ENCODE measurements around the gene UNC13B. TPM values are rescaled to one million over a fixed set of nuclear protein-coding genes. Genes with fewer than 3 reads are reported as not detected.

The UNC13B gene
- total and polyA plus RNA-seq, 2 of the 8 experiments (the other 6 are each of a cell fraction or from before 2014, with no cell fraction given): 23.1 to 51.7 TPM

- no peak overlapping the region for H2AFZ ChIP-seq (ENCODE audit: low read length)
- POLR2A ChIA-PET (ENCODE audit: partially characterized antibody): no interaction called here
These were observed 124.6 kb downstream of the UNC13B start for GRCh38 chr9:35286381-35286780.

More at GRCh38 chr9:35286381-35286780, 124.6 kb downstream of the UNC13B start:
- TF ChIP-seq MAX (IDR thresholded peaks at IDR 0.05): no peak
- no peak for TF ChIP-seq CREB1 (IDR thresholded peaks at IDR 0.05)
- no peak for TF ChIP-seq POLR2A (IDR thresholded peaks at IDR 0.05; ENCODE audit: control extremely low read depth in 1 of 2, low read depth in 2 of 2, low read length in 2 of 2)
- TF ChIP-seq GABPA (IDR thresholded peaks at IDR 0.05; ENCODE audit: borderline replicate concordance, insufficient read depth, low read length): no peak
- no peak for TF ChIP-seq CHD1 (IDR thresholded peaks at IDR 0.05; ENCODE audit: low read depth, low read length)
- H3K79me2 ChIP-seq (ENCODE audit: control insufficient read depth in 1 of 2, insufficient read depth in 2 of 2, low read length in 2 of 2): no peaks in the 10 kb centered on the region
- H3K14ac ChIP-seq (ENCODE audit: insufficient read length): no peak overlapping the region
- no peak overlapping the region for H2AK5ac ChIP-seq (ENCODE audit: low read depth, low read length)
- H2BK12ac ChIP-seq (ENCODE audit: low read depth, low read length): no peak overlapping the region
- H2BK20ac ChIP-seq (ENCODE audit: low read length): no peak overlapping the region
- no peak overlapping the region for H4K91ac ChIP-seq (replicated peaks; ENCODE audit: insufficient read length, low read length)
- no peak for DNase-seq (ENCODE audit: low read depth in 1 of 2, low spot score in 2 of 2)
- FAIRE-seq: no peak
- H3K56ac ChIP-seq (replicated peaks; ENCODE audit: insufficient read length, low read depth, low read length): no peak overlapping the region
- 100% methylated on average over 1 of the region's 1 CpG; no CpG with 5 or more reads in 1 of the 2 experiments for WGBS, 2 experiments (ENCODE audit: extremely low coverage in 1 of 2, insufficient coverage in 1 of 2, insufficient read length in 1 of 2, insufficient replicate concordance in 2 of 2, low coverage in 1 of 2, low lambda C conversion rate in 2 of 2, missing lambda C conversion rate in 1 of 2)
- no peak overlapping the region for H4K8ac ChIP-seq (ENCODE audit: extremely low read depth, insufficient read depth, low read length)
- no peaks in the 10 kb centered on the region for H3K79me1 ChIP-seq (ENCODE audit: low read depth, low read length)
- no peak overlapping the region for H3K9ac ChIP-seq (replicated peaks in 1 of 4; ENCODE audit: extremely low read depth in 1 of 4, low read depth in 3 of 4, low read length in 3 of 4)
- H3K27ac ChIP-seq (ENCODE audit: low read depth, low read length): no peak overlapping the region
- H2BK5ac ChIP-seq (ENCODE audit: low read depth, low read length): no peak overlapping the region
- no peaks in the 10 kb centered on the region for H3K9me3 ChIP-seq (ENCODE audit: insufficient read depth in 2 of 2, low read depth in 1 of 2, low read length in 1 of 2)
- H3K23ac ChIP-seq (ENCODE audit: insufficient read length): no peak overlapping the region
- no peak overlapping the region for H4K5ac ChIP-seq (ENCODE audit: insufficient read length, low read depth, low read length)
- no peak overlapping the region for H3K18ac ChIP-seq (ENCODE audit: extremely low read depth, low read length)
- no peak overlapping the region for H2BK15ac ChIP-seq (ENCODE audit: low read length)
- H3K23me2 ChIP-seq (ENCODE audit: low read depth, low read length): no peaks in the 10 kb centered on the region; the same call in 1 of the 2 replicates
- H3K36me3 ChIP-seq (ENCODE audit: control insufficient read depth in 2 of 4, insufficient read depth in 4 of 4, low read length in 3 of 4): no peaks in the 10 kb centered on the region
- no peak overlapping the region for H3K4me3 ChIP-seq (ENCODE audit: extremely low read depth in 1 of 4, insufficient read depth in 2 of 4, low read depth in 3 of 4, low read length in 4 of 4)
- CTCF ChIA-PET (ENCODE audit: partially characterized antibody): interaction anchor here (0.9 kb wide), 1 partner anchor 58 kb away, joined by 5 read pairs; no protein-coding TSS in a partner anchor
- H3K4ac ChIP-seq (replicated peaks; ENCODE audit: insufficient read length, low read depth, low read length): no peak overlapping the region
- H3K4me2 ChIP-seq (ENCODE audit: insufficient read depth in 1 of 2, low read depth in 2 of 2, low read length in 2 of 2): no peak overlapping the region
- H3K27me3 ChIP-seq (replicated peaks in 1 of 4; ENCODE audit: control insufficient read depth in 3 of 4, extremely low read depth in 1 of 4, insufficient read depth in 3 of 4, low read length in 3 of 4): no peaks in the 10 kb centered on the region
- H2BK120ac ChIP-seq (replicated peaks; ENCODE audit: low read depth, low read length): no peak overlapping the region
- H4K20me1 ChIP-seq (replicated peaks in 1 of 2; ENCODE audit: control insufficient read depth in 1 of 2, insufficient read depth in 2 of 2, low read length in 2 of 2): peaks cover 0 to 2% of the 10 kb centered on the region in 2 experiments
- no peaks in the 10 kb centered on the region for H3K4me1 ChIP-seq (replicated peaks in 1 of 4; ENCODE audit: control insufficient read depth in 3 of 4, insufficient read depth in 4 of 4, low read length in 3 of 4)
